T-cell (primary cell): ENCODE results near the gene CFTR. TPM values are rescaled to one million over a fixed set of nuclear protein-coding genes. Genes with fewer than 3 reads are reported as not detected.

Source experiments
- ATAC-seq, 4 experiments: fragments of 200-7000 bp in 3 of 4; fragments of 150-1000 bp in 1 of 4; cut with Tn5 transposase; replicated peaks in 1 of 4; 1 replicate in 3 of 4; 2 replicates in 1 of 4; pipeline ENCODE4 v1.10.0; 2021; ENCODE audit warnings: moderate library complexity in 3 of 4, mild to moderate bottlenecking in 2 of 4, moderate number of reproducible peaks in 1 of 4
- CTCF ChIA-PET, 2 donors: fragments of 300-600 bp; sonication (Branson Sonifier 250); formaldehyde crosslinking; loops; one replicate each; lab custom pipeline; 2022; ENCODE audit warnings: antibody characterized with exemption in 2 of 2; lab: Charles Lee
- POLR2A ChIA-PET, 2 donors: fragments of 300-600 bp; sonication (Branson Sonifier 250); formaldehyde crosslinking; loops; one replicate each; lab custom pipeline; 2022; ENCODE audit warnings: antibody characterized with exemption in 2 of 2; lab: Charles Lee
- DNase-seq, 35 experiments: peaks; one replicate each; pipeline versions ENCODE4 v3.0.0 to v3.0.0-alpha.2; 2013 to 2023
- H3K27ac ChIP-seq: one replicate; pipeline ENCODE4 v1.5.1; 2013; ENCODE audit warnings: low read length
- H3K27me3 ChIP-seq, 2 experiments: replicated peaks in 1 of 2; 1 replicate in 1 of 2; 2 replicates in 1 of 2; pipeline versions ENCODE4 v1.6.1 to v1.7.0; 2013; ENCODE audit warnings: low read length in 1 of 2, mixed read lengths in 1 of 2; ENCODE audit not compliant: control insufficient read depth in 2 of 2, insufficient read depth in 2 of 2; ENCODE audit errors: extremely low read depth in 1 of 2
- H3K36me3 ChIP-seq, 2 donors: 1 replicate in 1 of 2; 2 replicates in 1 of 2; pipeline versions ENCODE4 v1.6.1 to v1.7.0; 2013; ENCODE audit warnings: low read length in 1 of 2; ENCODE audit not compliant: control insufficient read depth in 2 of 2, insufficient read depth in 1 of 2; ENCODE audit errors: extremely low read depth in 1 of 2
- H3K4me1 ChIP-seq, 2 experiments: 1 replicate in 1 of 2; 2 replicates in 1 of 2; pipeline versions ENCODE4 v1.6.1 to v1.7.0; 2013; ENCODE audit warnings: low read length in 2 of 2, mixed read lengths in 1 of 2; ENCODE audit not compliant: insufficient read depth in 2 of 2, control insufficient read depth in 1 of 2; ENCODE audit errors: extremely low read depth in 1 of 2
- H3K4me3 ChIP-seq, 2 donors: 1 replicate in 1 of 2; 2 replicates in 1 of 2; pipeline versions ENCODE4 v1.5.1 to v1.7.0; 2013; ENCODE audit warnings: mild to moderate bottlenecking in 2 of 2, low read length in 1 of 2, moderate library complexity in 1 of 2; ENCODE audit not compliant: control insufficient read depth in 1 of 2; ENCODE audit errors: extremely low read depth in 1 of 2
- H3K9me3 ChIP-seq: 2 replicates; pipeline ENCODE4 v1.7.0; 2013
- H3K27ac Mint-ChIP-seq, 2 donors: one replicate each; pipeline ENCODE4 v1.8.0; 2020 to 2021; ENCODE audit warnings: mild to moderate bottlenecking in 2 of 2, mixed read lengths in 2 of 2
- H3K27me3 Mint-ChIP-seq, 2 donors: one replicate each; pipeline ENCODE4 v1.8.0; 2021 to 2022; ENCODE audit warnings: mixed read lengths in 2 of 2
- H3K36me3 Mint-ChIP-seq: one replicate; pipeline ENCODE4 v1.8.0; 2021; ENCODE audit warnings: mixed read lengths
- H3K4me1 Mint-ChIP-seq, 3 donors: one replicate each; pipeline ENCODE4 v1.8.0; 2020 to 2022; ENCODE audit warnings: mixed read lengths in 3 of 3, mild to moderate bottlenecking in 1 of 3
- H3K4me3 Mint-ChIP-seq, 3 donors: one replicate each; pipeline ENCODE4 v1.8.0; 2020 to 2022; ENCODE audit warnings: mild to moderate bottlenecking in 3 of 3, mixed read lengths in 3 of 3, moderate library complexity in 3 of 3
- H3K9me3 Mint-ChIP-seq, 3 donors: one replicate each; pipeline ENCODE4 v1.8.0; 2020 to 2022; ENCODE audit warnings: mixed read lengths in 3 of 3
- WGBS: methylation state at CpG from one replicate; pipeline ENCODE4 v1.1.5; 2013; ENCODE audit warnings: missing lambda C conversion rate; ENCODE audit not compliant: insufficient coverage; 5-methylcytosine and 5-hydroxymethylcytosine counted together
- total RNA-seq, 35 experiments: library from RNA in 6 of 35; stranded (reverse) in 6 of 35; fragments of 120-200 nt in 1 of 35; gene quantifications; one replicate each; pipeline versions ENCODE4 v1.2.1 to v1.2.4 and lab custom pipeline; 2013 to 2026

The CFTR gene
- total RNA-seq, 5 donors from 2014 or later (not counting 1 experiment from before 2014, with no cell fraction given), result 0.44 to 0.53 (median 0.47) TPM; not detected in 2

DNA sequence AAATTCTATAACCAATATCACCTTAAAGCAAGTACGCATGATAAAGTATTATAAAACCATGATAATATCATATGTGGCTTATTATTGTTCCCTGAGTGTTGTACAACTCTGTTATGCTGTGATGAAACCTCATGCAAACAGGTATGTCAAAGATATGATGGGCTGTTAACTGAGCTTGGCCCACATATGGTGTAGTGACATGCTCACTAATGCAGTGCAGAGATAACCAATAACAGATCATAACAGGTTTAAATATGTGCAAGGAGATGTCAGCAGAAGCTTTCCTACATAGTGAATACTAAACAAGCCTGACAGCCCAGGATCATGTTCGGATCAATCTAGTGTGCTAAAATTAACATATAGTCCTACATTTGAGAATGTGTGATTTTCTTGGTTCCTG, 9.6 kb downstream of the CFTR start:
- peaks cover 0 to 4% (median 0%) of the 10 kb centered on the region in 3 donors for H3K9me3 Mint-ChIP-seq
- H3K4me1 ChIP-seq, result no peaks in the 10 kb centered on the region
- no peaks in the 10 kb centered on the region for H3K9me3 ChIP-seq
- H3K4me1 Mint-ChIP-seq, result no peaks in the 10 kb centered on the region
- H3K4me3 Mint-ChIP-seq, result no peak overlapping the region
- H3K27ac Mint-ChIP-seq, result no peak overlapping the region
- ChIA-PET CTCF (no interaction called here), POLR2A (no interaction called here)
- no peaks in the 10 kb centered on the region for H3K36me3 ChIP-seq
- H3K27me3 ChIP-seq, result no peaks in the 10 kb centered on the region
- DNase-seq (no peak), ATAC-seq (no peak)
- no CpG with 5 or more reads among the region's 2 CpGs for WGBS
- H3K27me3 Mint-ChIP-seq, result peaks cover 0 to 3% of the 10 kb centered on the region in 2 donors
- no peaks in the 10 kb centered on the region for H3K36me3 Mint-ChIP-seq
- H3K4me3 ChIP-seq, result no peak overlapping the region
- H3K27ac ChIP-seq, result no peak overlapping the region

GRCh38 chr7:117489911-117490310, 10.1 kb downstream of the CFTR start:
- Histone ChIP-seq H3K27me3 (no peaks in the 10 kb centered on the region), H3K36me3 (no peaks in the 10 kb centered on the region), H3K9me3 (no peaks in the 10 kb centered on the region), H3K27ac (no peak overlapping the region), H3K4me3 (no peak overlapping the region), H3K4me1 (no peaks in the 10 kb centered on the region)
- no peak for DNase-seq
- no CpG with 5 or more reads among the region's 1 CpG for WGBS
- H3K4me1 Mint-ChIP-seq, result no peaks in the 10 kb centered on the region
- no peak for ATAC-seq
- POLR2A ChIA-PET, result no interaction called here
- peaks cover 0 to 4% (median 0%) of the 10 kb centered on the region in 3 donors for H3K9me3 Mint-ChIP-seq
- no peak overlapping the region for H3K27ac Mint-ChIP-seq
- peaks cover 0 to 3% of the 10 kb centered on the region in 2 donors for H3K27me3 Mint-ChIP-seq
- H3K4me3 Mint-ChIP-seq, result no peak overlapping the region
- CTCF ChIA-PET, result no interaction called here
- H3K36me3 Mint-ChIP-seq, result no peaks in the 10 kb centered on the region

GRCh38 chr7:117492649-117493048, 12.8 kb downstream of the CFTR start:
- H3K27ac ChIP-seq, result no peak overlapping the region
- no peaks in the 10 kb centered on the region for H3K27me3 ChIP-seq
- Mint-ChIP-seq H3K4me3 (no peak overlapping the region), H3K27ac (no peak overlapping the region), H3K36me3 (no peaks in the 10 kb centered on the region), H3K27me3 (peaks cover 0 to 3% of the 10 kb centered on the region in 2 donors), H3K9me3 (peaks cover 0 to 4% (median 0%) of the 10 kb centered on the region in 3 donors), H3K4me1 (no peaks in the 10 kb centered on the region)
- CTCF ChIA-PET, result no interaction called here
- ATAC-seq (no peak), DNase-seq (no peak)
- H3K4me1 ChIP-seq, result no peaks in the 10 kb centered on the region
- no peaks in the 10 kb centered on the region for H3K9me3 ChIP-seq
- POLR2A ChIA-PET, result no interaction called here
- H3K36me3 ChIP-seq, result no peaks in the 10 kb centered on the region
- no CpG with 5 or more reads among the region's 2 CpGs for WGBS
- H3K4me3 ChIP-seq, result no peak overlapping the region

DNA sequence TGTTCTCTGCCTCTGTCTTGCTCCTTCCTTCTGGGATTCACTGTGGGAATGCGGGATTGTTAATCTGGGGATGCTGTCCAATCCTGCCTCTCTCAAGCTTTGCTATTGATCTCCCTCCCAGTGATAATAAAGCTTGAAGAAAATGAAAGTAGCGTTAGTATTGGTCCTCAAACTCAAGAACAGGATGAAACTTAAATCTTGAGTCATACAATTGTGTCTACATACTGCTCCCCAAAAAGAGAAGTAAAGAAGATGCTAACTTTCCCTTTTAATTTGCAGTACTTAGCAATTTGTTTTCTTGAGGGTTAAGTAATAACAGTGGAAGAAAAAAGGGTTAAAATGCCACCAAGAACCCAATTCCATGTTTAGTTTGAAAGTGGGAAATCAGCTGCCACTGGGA, 13.6 kb downstream of the CFTR start:
- H3K4me3 ChIP-seq, result no peak overlapping the region
- no peaks in the 10 kb centered on the region for H3K36me3 ChIP-seq
- H3K4me1 Mint-ChIP-seq, result no peaks in the 10 kb centered on the region
- H3K4me1 ChIP-seq, result no peaks in the 10 kb centered on the region
- no peak overlapping the region for H3K4me3 Mint-ChIP-seq
- no peaks in the 10 kb centered on the region for H3K36me3 Mint-ChIP-seq
- ChIA-PET POLR2A (no interaction called here), CTCF (no interaction called here)
- peaks cover 0 to 3% of the 10 kb centered on the region in 2 donors for H3K27me3 Mint-ChIP-seq
- H3K27me3 ChIP-seq, result no peaks in the 10 kb centered on the region
- no peak for ATAC-seq
- H3K27ac Mint-ChIP-seq, result no peak overlapping the region
- H3K9me3 ChIP-seq, result no peaks in the 10 kb centered on the region
- no peak for DNase-seq
- H3K27ac ChIP-seq, result no peak overlapping the region
- peaks cover 0 to 4% (median 0%) of the 10 kb centered on the region in 3 donors for H3K9me3 Mint-ChIP-seq
- WGBS, result no CpG with 5 or more reads among the region's 2 CpGs

DNA sequence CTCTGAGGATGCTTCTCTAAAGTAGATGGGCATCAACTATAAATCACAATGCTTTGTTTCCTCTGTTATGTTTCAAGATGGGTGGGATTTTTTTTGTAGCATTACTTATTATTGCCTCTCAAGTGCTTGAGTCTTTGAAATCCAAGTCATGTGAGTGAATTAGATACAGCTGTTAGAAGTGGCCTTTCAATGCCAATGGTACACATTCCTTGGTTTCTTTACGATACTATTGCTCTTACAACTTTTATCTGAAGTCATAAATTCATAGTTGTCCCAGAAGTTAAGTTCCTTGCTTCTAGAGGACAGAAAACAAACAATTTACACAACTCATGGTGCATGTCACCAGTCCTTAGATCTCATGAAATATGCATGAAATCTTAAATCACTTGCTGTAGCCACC, 15.5 kb downstream of the CFTR start:
- Mint-ChIP-seq H3K27ac (no peak overlapping the region), H3K4me3 (no peak overlapping the region), H3K27me3 (peaks cover 0 to 3% of the 10 kb centered on the region in 2 donors), H3K36me3 (no peaks in the 10 kb centered on the region), H3K4me1 (no peaks in the 10 kb centered on the region), H3K9me3 (peaks cover 0 to 4% (median 0%) of the 10 kb centered on the region in 3 donors)
- ChIA-PET CTCF (no interaction called here), POLR2A (no interaction called here)
- no peaks in the 10 kb centered on the region for H3K9me3 ChIP-seq
- H3K27me3 ChIP-seq, result no peaks in the 10 kb centered on the region
- no peaks in the 10 kb centered on the region for H3K4me1 ChIP-seq
- H3K4me3 ChIP-seq, result no peak overlapping the region
- no peaks in the 10 kb centered on the region for H3K36me3 ChIP-seq
- no peak overlapping the region for H3K27ac ChIP-seq
- WGBS, result no CpG with 5 or more reads among the region's 1 CpG
- ATAC-seq (no peak), DNase-seq (no peak)

GRCh38 chr7:117502331-117502730, 22.5 kb downstream of the CFTR start:
- Mint-ChIP-seq H3K27me3 (no peaks in the 10 kb centered on the region), H3K36me3 (no peaks in the 10 kb centered on the region), H3K27ac (no peak overlapping the region), H3K4me1 (no peaks in the 10 kb centered on the region), H3K9me3 (peaks cover 0 to 5% (median 3%) of the 10 kb centered on the region in 3 donors), H3K4me3 (no peak overlapping the region)
- no peak overlapping the region for H3K27ac ChIP-seq
- ATAC-seq, result no peak
- no peaks in the 10 kb centered on the region for H3K4me1 ChIP-seq
- H3K9me3 ChIP-seq, result no peaks in the 10 kb centered on the region
- WGBS, result 80% methylated on average over 1 of the region's 3 CpGs
- DNase-seq, result no peak
- H3K4me3 ChIP-seq, result no peak overlapping the region
- no peaks in the 10 kb centered on the region for H3K36me3 ChIP-seq
- ChIA-PET POLR2A (no interaction called here), CTCF (no interaction called here)
- no peaks in the 10 kb centered on the region for H3K27me3 ChIP-seq

DNA sequence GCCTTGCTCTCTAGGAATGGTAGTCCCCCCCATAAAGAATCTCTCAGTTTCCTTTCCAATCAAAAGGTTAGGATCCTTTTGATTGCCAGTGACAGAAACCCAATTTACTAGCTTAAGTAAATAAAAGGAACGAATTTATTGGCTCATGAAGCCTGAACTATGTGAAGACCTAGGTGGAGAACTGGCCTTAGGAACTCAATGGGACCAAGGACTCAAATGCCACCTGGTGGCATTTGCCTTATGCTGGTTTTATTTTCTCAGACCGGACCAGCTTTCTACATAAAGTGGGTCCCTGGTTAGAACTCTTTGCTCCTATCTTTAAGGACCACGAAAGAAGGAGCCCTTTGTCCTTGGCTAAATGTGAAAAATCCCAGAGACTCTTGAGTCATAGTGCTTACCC, 25.4 kb downstream of the CFTR start:
- CTCF ChIA-PET, result no interaction called here
- H3K27me3 ChIP-seq, result no peaks in the 10 kb centered on the region
- H3K27ac Mint-ChIP-seq, result no peak overlapping the region
- POLR2A ChIA-PET, result no interaction called here
- 52% methylated on average over 2 of the region's 3 CpGs for WGBS
- no peaks in the 10 kb centered on the region for H3K4me1 Mint-ChIP-seq
- no peaks in the 10 kb centered on the region for H3K9me3 ChIP-seq
- H3K36me3 Mint-ChIP-seq, result no peaks in the 10 kb centered on the region
- H3K4me1 ChIP-seq, result no peaks in the 10 kb centered on the region
- peaks cover 0 to 6% (median 3%) of the 10 kb centered on the region in 3 donors for H3K9me3 Mint-ChIP-seq
- H3K36me3 ChIP-seq, result no peaks in the 10 kb centered on the region
- no peaks in the 10 kb centered on the region for H3K27me3 Mint-ChIP-seq
- DNase-seq (no peak), ATAC-seq (no peak)
- no peak overlapping the region for H3K4me3 Mint-ChIP-seq
- no peak overlapping the region for H3K27ac ChIP-seq
- H3K4me3 ChIP-seq, result no peak overlapping the region
